Measurements from ENCODE around the gene TSPAN1. TPM values are rescaled to one million over a fixed set of nuclear protein-coding genes. Genes with fewer than 3 reads are reported as not detected.

TSPAN1 gene
- total RNA-seq, 4 donors from 2014 or later: 2.1 to 7.8 (median 3.3) TPM

GRCh38 chr1:46152016-46152415 lies 22.9 kb upstream of the TSPAN1 start:
- Histone ChIP-seq H3K27me3 (no peaks in the 10 kb centered on the region), H3K36me3 (no peaks in the 10 kb centered on the region), H3K27ac (no peak overlapping the region), H3K4me3 (no peak overlapping the region), H3K4me1 (no peaks in the 10 kb centered on the region), H3K9me3 (no peaks in the 10 kb centered on the region)
- TF ChIP-seq CTCF (IDR thresholded peaks at IDR 0.05): no peak
- WGBS: 75% methylated on average over 3 of the region's 3 CpGs
- DNase-seq (ENCODE audit: low spot score in 2 of 2): no peak

GRCh38 chr1:46153228-46153627 lies 21.7 kb upstream of the TSPAN1 start:
- H3K4me3 ChIP-seq: no peak overlapping the region
- H3K36me3 ChIP-seq: no peaks in the 10 kb centered on the region
- H3K27ac ChIP-seq: no peak overlapping the region
- H3K9me3 ChIP-seq: no peaks in the 10 kb centered on the region
- no peak for DNase-seq (ENCODE audit: low spot score in 2 of 2)
- no peaks in the 10 kb centered on the region for H3K27me3 ChIP-seq
- WGBS: 100% methylated on average over 1 of the region's 1 CpG
- no peaks in the 10 kb centered on the region for H3K4me1 ChIP-seq
- TF ChIP-seq POLR2A (IDR thresholded peaks at IDR 0.05) (no peak), EP300 (IDR thresholded peaks at IDR 0.05) (no peak), POLR2AphosphoS5 (IDR thresholded peaks at IDR 0.05) (no peak), CTCF (IDR thresholded peaks at IDR 0.05) (no peak)

GRCh38 chr1:46153732-46154131 lies 21.2 kb upstream of the TSPAN1 start:
- no peak for DNase-seq (ENCODE audit: low spot score in 2 of 2)
- TF ChIP-seq EP300 (IDR thresholded peaks at IDR 0.05): no peak
- H3K27me3 ChIP-seq: no peaks in the 10 kb centered on the region
- H3K27ac ChIP-seq: no peak overlapping the region
- H3K9me3 ChIP-seq: no peaks in the 10 kb centered on the region
- WGBS: 97% methylated on average over 1 of the region's 1 CpG
- no peaks in the 10 kb centered on the region for H3K4me1 ChIP-seq
- H3K36me3 ChIP-seq: no peaks in the 10 kb centered on the region
- H3K4me3 ChIP-seq: no peak overlapping the region

GRCh38 chr1:46157916-46158311 lies 17.0 kb upstream of the TSPAN1 start:
- no peak for TF ChIP-seq EP300 (IDR thresholded peaks at IDR 0.05)
- TF ChIP-seq POLR2AphosphoS5 (IDR thresholded peaks at IDR 0.05): no peak
- no peak for TF ChIP-seq CTCF (IDR thresholded peaks at IDR 0.05)
- TF ChIP-seq POLR2A (IDR thresholded peaks at IDR 0.05): no peak
- DNase-seq (ENCODE audit: low spot score in 2 of 2): no peak
- H3K4me3 ChIP-seq: no peak overlapping the region
- no peaks in the 10 kb centered on the region for H3K27me3 ChIP-seq
- no peaks in the 10 kb centered on the region for H3K36me3 ChIP-seq
- no peaks in the 10 kb centered on the region for H3K9me3 ChIP-seq
- 87% methylated on average over 1 of the region's 1 CpG for WGBS
- no peaks in the 10 kb centered on the region for H3K4me1 ChIP-seq
- H3K27ac ChIP-seq: no peak overlapping the region

- Histone ChIP-seq H3K36me3 (no peaks in the 10 kb centered on the region), H3K9me3 (no peaks in the 10 kb centered on the region), H3K27ac (no peak overlapping the region), H3K4me3 (no peak overlapping the region), H3K4me1 (no peaks in the 10 kb centered on the region), H3K27me3 (no peaks in the 10 kb centered on the region)
- TF ChIP-seq POLR2A (IDR thresholded peaks at IDR 0.05): no peak
- TF ChIP-seq POLR2AphosphoS5 (IDR thresholded peaks at IDR 0.05): no peak
- no peak for TF ChIP-seq EP300 (IDR thresholded peaks at IDR 0.05)
- TF ChIP-seq CTCF (IDR thresholded peaks at IDR 0.05): no peak
- 89% methylated on average over 13 of the region's 13 CpGs for WGBS
- no peak for DNase-seq (ENCODE audit: low spot score in 2 of 2)
Measured at GRCh38 chr1:46158312-46159281, 16.3 kb upstream of the TSPAN1 start.
